H54 (cell line): ENCODE results near the gene NKX2-1.

Experiments
- DNase-seq: peaks from one replicate; pipeline ENCODE4 v3.0.0; 2011; ENCODE audit warnings: low spot score, mixed read lengths; ENCODE audit not compliant: insufficient read length
- FAIRE-seq: peaks from 3 replicates; lab custom pipeline; 2011; peaks lifted over from hg19 to GRCh38; lab: Jason Lieb, UNC
- POLR2A ChIP-seq: IDR thresholded peaks from 2 replicates; pipeline ENCODE4 v1.6.1; 2011; ENCODE audit warnings: low read depth, mild to moderate bottlenecking, low read length

Gene NKX2-1

GRCh38 chr14:36513451-36514277, 6.4 kb downstream of the NKX2-1 start:
- FAIRE-seq, result no peak
- DNase-seq, result no peak
- no peak for TF ChIP-seq POLR2A

GRCh38 chr14:36513012-36513420, 7.0 kb downstream of the NKX2-1 start:
- DNase-seq, result no peak
- no peak for TF ChIP-seq POLR2A
- no peak for FAIRE-seq

DNA sequence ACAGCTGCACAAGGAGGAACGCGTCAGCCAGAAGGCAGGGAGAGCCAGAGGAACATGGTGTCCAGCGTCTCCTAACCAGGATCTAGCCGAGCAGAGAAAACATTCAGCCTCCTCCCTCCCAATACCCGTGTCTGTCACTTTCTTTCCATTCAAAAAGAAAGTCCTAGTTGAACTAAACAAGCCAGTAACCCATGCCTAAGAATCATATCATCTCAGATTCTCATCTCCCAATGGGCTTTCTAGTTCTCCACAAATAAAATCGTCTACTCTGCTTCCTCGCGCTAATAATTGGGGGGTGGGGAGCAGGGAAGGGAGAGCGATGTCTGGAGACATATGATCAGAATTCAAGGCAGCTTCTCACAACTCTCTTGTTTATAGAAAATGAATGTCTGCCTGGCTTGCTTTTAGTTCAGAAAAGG, 7.4 kb downstream of the NKX2-1 start:
- no peak for DNase-seq
- no peak for FAIRE-seq
- TF ChIP-seq POLR2A, result no peak

- no peak for TF ChIP-seq POLR2A
- no peak for FAIRE-seq
Observed at GRCh38 chr14:36511981-36512584, 7.9 kb downstream of the NKX2-1 start.

GRCh38 chr14:36510874-36511273, 9.2 kb downstream of the NKX2-1 start:
- no peak for FAIRE-seq
- TF ChIP-seq POLR2A, result no peak
- DNase-seq, result no peak

More at GRCh38 chr14:36511981-36512584, 7.9 kb downstream of the NKX2-1 start:
- no peak for DNase-seq

DNA sequence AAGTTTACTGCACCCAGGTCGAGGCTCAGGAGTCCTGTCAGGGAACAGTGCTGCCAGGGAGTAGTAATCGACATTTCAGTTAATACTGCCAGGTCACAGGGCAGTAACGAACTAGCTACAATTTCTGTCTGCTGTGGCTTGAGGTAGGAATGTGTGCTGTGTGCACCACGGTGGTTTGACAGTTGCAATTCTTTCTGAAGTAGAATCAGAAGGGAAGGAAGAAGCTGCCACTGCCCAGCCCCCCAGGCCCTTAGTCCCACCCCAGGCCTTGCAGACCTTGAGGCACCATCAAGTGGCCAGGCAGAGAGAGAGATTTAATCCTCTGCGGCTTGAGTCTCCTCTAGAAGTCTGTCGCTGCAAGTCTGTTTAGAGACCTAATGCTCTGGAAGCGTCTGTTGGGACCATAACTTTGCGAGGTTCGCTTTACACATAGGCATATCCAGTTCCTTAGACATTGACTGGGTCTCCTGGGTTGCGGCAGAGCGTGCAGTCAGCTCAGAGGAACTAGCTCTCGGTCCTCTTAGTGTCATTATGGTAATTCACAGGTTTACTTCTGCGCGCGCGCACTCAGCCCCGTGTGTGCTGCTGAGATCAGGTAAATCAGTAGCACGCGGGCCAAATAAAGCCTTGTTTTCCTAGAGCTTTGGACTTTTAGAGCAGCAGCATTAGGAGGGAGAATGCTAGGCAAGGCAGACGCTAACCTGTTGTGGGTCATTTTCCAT, 9.8 kb downstream of the NKX2-1 start:
- FAIRE-seq (no peak), DNase-seq (no peak)
- TF ChIP-seq POLR2A, result no peak

GRCh38 chr14:36509069-36509917, 10.7 kb downstream of the NKX2-1 start:
- FAIRE-seq (no peak), DNase-seq (no peak)
- no peak for TF ChIP-seq POLR2A

GRCh38 chr14:36508418-36509068, 11.5 kb downstream of the NKX2-1 start:
- no peak for DNase-seq
- TF ChIP-seq POLR2A, result no peak

GRCh38 chr14:36507847-36508417, 12.1 kb downstream of the NKX2-1 start:
- FAIRE-seq, result no peak
- no peak for DNase-seq
- no peak for TF ChIP-seq POLR2A

More at GRCh38 chr14:36508418-36509068, 11.5 kb downstream of the NKX2-1 start:
- no peak for FAIRE-seq

- DNase-seq (no peak), FAIRE-seq (no peak)
- TF ChIP-seq POLR2A, result no peak
Observed at GRCh38 chr14:36506732-36507614, 13.1 kb downstream of the NKX2-1 start.

DNA sequence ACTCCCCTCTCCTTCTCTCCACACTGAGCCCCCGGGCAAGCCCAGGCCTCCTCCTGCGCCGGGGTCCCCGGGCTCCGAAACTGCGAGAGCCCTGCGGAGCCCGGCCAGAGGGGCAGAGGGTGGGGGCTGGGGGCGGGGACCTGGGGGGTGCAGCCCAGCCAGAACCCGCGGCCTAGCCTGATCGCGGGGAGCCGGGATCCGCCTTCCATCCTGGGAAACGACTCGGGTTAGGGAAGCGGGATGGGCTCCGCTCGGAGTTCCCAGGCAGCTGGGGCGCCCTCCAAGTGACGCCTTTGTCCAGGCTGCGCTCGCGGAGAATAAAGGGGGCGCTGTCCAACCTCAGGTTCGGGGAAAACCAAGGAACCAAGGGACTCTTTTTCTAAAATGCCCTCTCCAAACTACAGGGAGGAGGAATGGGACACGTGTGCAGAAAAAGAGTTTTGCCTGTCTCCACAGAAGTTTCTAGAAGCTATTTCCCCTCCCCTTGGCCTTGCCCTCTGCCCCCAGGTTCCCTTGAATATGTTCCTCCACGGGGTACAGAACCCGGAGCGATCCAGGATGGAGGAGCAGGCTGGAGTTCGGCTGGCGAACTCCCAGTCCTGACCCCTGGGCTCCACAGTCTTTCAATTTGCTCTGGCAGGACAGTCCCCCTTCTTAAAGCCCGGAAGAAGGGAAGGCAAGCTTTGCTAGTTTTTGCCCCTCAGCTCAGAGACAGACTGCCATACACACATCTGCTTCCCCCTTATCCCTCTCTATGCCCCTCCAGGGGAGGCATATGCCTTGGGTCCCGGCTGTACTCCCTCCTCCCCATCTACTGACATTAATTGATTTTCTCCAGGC, 13.9 kb downstream of the NKX2-1 start:
- DNase-seq (no peak), FAIRE-seq (no peak)
- TF ChIP-seq POLR2A, result no peak
